Esophagus squamous epithelium (tissue), 5 donors: ENCODE data around the gene TIMM9. TPM values are rescaled to one million over a fixed set of nuclear protein-coding genes. Genes with fewer than 3 reads are reported as not detected.

Experiments
- DNase-seq: peaks from one replicate; lab custom pipeline; 2025; lab: John Stamatoyannopoulos, UW
- H3K27ac ChIP-seq, 4 donors: fragments of 200-600 bp; sonication (generic); one replicate each; pipeline ENCODE4 v1.5.1; 2016 to 2019; ENCODE audit warnings: mild to moderate bottlenecking in 1 of 4
- H3K27me3 ChIP-seq, 4 donors: fragments of 200-600 bp; sonication (generic); 1 replicate in 3 of 4; 2 replicates in 1 of 4; pipeline versions ENCODE4 v1.5.1 to v1.6.0; 2017 to 2021; ENCODE audit warnings: antibody characterized with exemption in 1 of 4
- H3K36me3 ChIP-seq, 3 donors: fragments of 200-600 bp; sonication (generic); one replicate each; pipeline ENCODE4 v1.5.1; 2016 to 2019
- H3K4me1 ChIP-seq, 3 donors: fragments of 200-600 bp; sonication (generic); one replicate each; pipeline ENCODE4 v1.5.1; 2017 to 2019
- H3K4me3 ChIP-seq, 4 donors: fragments of 200-600 bp; sonication (generic); 1 replicate in 3 of 4; 2 replicates in 1 of 4; pipeline ENCODE4 v1.5.1; 2016 to 2019; ENCODE audit warnings: mild to moderate bottlenecking in 2 of 4, moderate library complexity in 1 of 4
- H3K9me3 ChIP-seq, 3 donors: fragments of 200-600 bp; sonication (generic); one replicate each; pipeline ENCODE4 v1.5.1; 2016 to 2019
- POLR2A ChIP-seq, 4 donors: fragments of 450-650 bp; IDR thresholded peaks; one replicate each; pipeline ENCODE4 v1.6.1; 2017; ENCODE audit warnings: antibody characterized with exemption in 4 of 4, mild to moderate bottlenecking in 4 of 4, moderate library complexity in 3 of 4
- WGBS, 2 donors: methylation state at CpG; one replicate each; pipeline ENCODE4 v1.1.5; 2018; 5-methylcytosine and 5-hydroxymethylcytosine counted together
- intact Hi-C: fragments of 100-400 bp; cut with DNase I; formaldehyde crosslinking; loops from one replicate; pipeline ENCODE4 v1.15.0; 2022
- total RNA-seq, 4 donors: library from RNA; depleted of rRNA; stranded (reverse); fragments of >200 nt; gene quantifications; one replicate each; pipeline ENCODE4 v1.1.0, GENCODE V29; 2016
- TF ChIP-seq, protein P1 (sequence below), 6 experiments: fragments of 450-650 bp in 4 of 6; fragments of 200-600 bp in 2 of 6; sonication (generic) in 2 of 6; IDR thresholded peaks; one replicate each; pipeline ENCODE4 v1.5.1; 2016 to 2019; ENCODE audit warnings: antibody characterized with exemption in 6 of 6, mild to moderate bottlenecking in 4 of 6, moderate library complexity in 4 of 6
- donor health status: DM: yes; HTN: yes; CAD: no.

The TIMM9 gene
- total RNA-seq, result 10 to 100 TPM; 34.0 to 65.0 (median 59.0) TPM

DNA sequence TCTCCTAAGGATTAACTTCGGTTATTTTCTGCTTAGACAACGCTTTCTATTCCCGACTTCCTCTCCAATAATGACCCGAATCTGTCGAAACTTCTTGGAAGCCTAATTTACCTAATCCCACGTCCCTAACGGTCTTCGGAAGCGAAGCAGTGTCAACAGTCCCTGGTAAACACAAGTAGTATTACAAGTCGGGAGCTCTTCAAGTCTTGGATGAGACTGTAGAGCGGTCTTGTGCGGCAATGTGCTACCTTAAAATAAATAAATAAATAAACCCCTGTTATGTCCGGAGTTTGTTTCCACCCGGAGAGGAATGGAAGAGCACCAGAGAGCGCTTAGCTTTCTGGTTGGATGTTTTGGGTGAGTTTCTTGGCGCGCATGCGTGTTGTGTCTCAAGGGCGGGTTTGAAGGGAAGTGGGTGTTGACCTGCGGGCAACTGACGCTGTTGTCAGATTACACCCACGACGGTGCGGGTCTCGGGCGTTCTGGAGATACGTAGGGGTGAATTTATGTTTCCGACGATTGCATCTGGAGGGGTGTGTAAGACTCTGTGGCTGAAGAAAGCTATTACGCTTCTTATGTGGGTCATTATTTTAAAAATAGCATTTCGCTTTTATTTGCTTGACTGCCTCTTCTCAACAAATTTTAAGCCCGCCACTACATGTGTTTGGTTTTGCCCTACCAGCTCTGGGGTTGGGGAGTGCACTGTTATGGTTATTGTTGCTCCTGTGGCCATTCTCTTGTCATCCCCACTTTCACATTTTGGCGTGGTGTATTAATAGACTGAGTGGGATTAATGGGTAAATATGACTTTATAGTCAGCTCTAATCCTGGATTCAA is at the start of gene TIMM9, which contains the start of gene KIAA0586:
Gene TIMM9, minus strand, starts transcription at position 251 of the 837 bp plus-strand sequence. CDS start 15,586 bp downstream, outside the sequence.
Gene KIAA0586, plus strand, starts transcription at position 439 of the 837 bp plus-strand sequence. CDS start 546 bp downstream, outside the sequence.
- Histone ChIP-seq H3K27ac (peak within 1 kb of the TSS; percentile 88 to 97 (median 90)), H3K9me3 (no peaks in the 10 kb centered on the region), H3K4me3 (peak within 1 kb of the TSS; percentile 73 to 96 (median 90)), H3K27me3 (no peaks in the 10 kb centered on the region), H3K4me1 (peaks cover 3 to 40% (median 18%) of the 10 kb centered on the region in 3 donors), H3K36me3 (peaks cover 0 to 30% (median 6%) of the 10 kb centered on the region in 3 donors)
- 0% methylated on average over 33 of the region's 33 CpGs for WGBS, 2 donors
- peak; percentile 83 for DNase-seq
- TF ChIP-seq POLR2A (IDR thresholded peaks at IDR 0.05), result peak in 3 of 4 donors; percentile 75 to 85 (median 80)
- TF ChIP-seq, protein P1, sequence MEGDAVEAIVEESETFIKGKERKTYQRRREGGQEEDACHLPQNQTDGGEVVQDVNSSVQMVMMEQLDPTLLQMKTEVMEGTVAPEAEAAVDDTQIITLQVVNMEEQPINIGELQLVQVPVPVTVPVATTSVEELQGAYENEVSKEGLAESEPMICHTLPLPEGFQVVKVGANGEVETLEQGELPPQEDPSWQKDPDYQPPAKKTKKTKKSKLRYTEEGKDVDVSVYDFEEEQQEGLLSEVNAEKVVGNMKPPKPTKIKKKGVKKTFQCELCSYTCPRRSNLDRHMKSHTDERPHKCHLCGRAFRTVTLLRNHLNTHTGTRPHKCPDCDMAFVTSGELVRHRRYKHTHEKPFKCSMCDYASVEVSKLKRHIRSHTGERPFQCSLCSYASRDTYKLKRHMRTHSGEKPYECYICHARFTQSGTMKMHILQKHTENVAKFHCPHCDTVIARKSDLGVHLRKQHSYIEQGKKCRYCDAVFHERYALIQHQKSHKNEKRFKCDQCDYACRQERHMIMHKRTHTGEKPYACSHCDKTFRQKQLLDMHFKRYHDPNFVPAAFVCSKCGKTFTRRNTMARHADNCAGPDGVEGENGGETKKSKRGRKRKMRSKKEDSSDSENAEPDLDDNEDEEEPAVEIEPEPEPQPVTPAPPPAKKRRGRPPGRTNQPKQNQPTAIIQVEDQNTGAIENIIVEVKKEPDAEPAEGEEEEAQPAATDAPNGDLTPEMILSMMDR (IDR thresholded peaks at IDR 0.05), result peak in 2 of 6 experiments; percentile 15 to 25
- intact Hi-C loops, result no loop called here

GRCh38 chr14:58476320-58476719 is 49.0 kb upstream of the TIMM9 start:
- WGBS, 2 donors, result 93 to 100% methylated on average over 1 of the region's 1 CpG
- Histone ChIP-seq H3K4me3 (no peak overlapping the region), H3K4me1 (no peaks in the 10 kb centered on the region), H3K9me3 (no peaks in the 10 kb centered on the region), H3K27me3 (no peaks in the 10 kb centered on the region), H3K27ac (no peak overlapping the region), H3K36me3 (peaks cover 0 to 60% (median 0%) of the 10 kb centered on the region in 3 donors)
- TF ChIP-seq POLR2A (IDR thresholded peaks at IDR 0.05), result no peak
- TF ChIP-seq, protein P1 (IDR thresholded peaks at IDR 0.05), result no peak
- no peak for DNase-seq
- intact Hi-C loops, result no loop called here

GRCh38 chr14:58469309-58469708 is 42.0 kb upstream of the TIMM9 start:
- WGBS, 2 donors, result 85 to 95% methylated on average over 4 of the region's 5 CpGs
- no peaks in the 10 kb centered on the region for H3K4me1 ChIP-seq
- TF ChIP-seq, protein P1 (IDR thresholded peaks at IDR 0.05), result no peak
- TF ChIP-seq POLR2A (IDR thresholded peaks at IDR 0.05), result no peak
- H3K9me3 ChIP-seq, result no peaks in the 10 kb centered on the region
- no peaks in the 10 kb centered on the region for H3K27me3 ChIP-seq
- intact Hi-C loops, result no loop called here
- peaks cover 0 to 83% (median 5%) of the 10 kb centered on the region in 3 donors for H3K36me3 ChIP-seq
- H3K4me3 ChIP-seq, result no peak overlapping the region
- no peak overlapping the region for H3K27ac ChIP-seq
- DNase-seq, result no peak

DNA sequence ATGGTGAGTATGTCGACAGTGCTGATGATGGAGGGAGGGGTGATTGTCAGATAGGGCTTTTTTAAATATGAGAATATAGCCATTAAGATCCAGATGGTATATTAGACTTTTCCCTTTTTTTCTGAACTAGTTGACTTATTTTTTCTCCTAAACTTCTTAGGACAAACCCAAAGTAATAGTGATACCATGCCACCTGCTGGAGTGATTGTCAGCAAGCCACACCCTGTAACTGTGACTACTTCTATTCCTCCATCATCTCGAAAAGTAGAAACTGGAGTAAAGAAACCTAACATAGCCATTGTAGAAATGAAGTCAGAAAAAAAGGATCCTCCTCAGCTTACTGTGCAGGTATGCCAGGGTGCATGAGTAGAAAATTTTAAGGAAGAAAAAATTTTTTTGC is 40.2 kb upstream of the TIMM9 start:
- WGBS, 2 donors, result 88 to 93% methylated on average over 2 of the region's 2 CpGs
- H3K36me3 ChIP-seq, result peaks cover 0 to 92% (median 8%) of the 10 kb centered on the region in 3 donors
- no peak overlapping the region for H3K4me3 ChIP-seq
- H3K27me3 ChIP-seq, result no peaks in the 10 kb centered on the region
- TF ChIP-seq, protein P1 (IDR thresholded peaks at IDR 0.05), result no peak
- TF ChIP-seq POLR2A (IDR thresholded peaks at IDR 0.05), result no peak
- H3K9me3 ChIP-seq, result no peaks in the 10 kb centered on the region
- no peak for DNase-seq
- no peaks in the 10 kb centered on the region for H3K4me1 ChIP-seq
- intact Hi-C loops, result no loop called here
- no peak overlapping the region for H3K27ac ChIP-seq

- Histone ChIP-seq H3K9me3 (no peaks in the 10 kb centered on the region), H3K36me3 (peaks cover 0 to 94% (median 8%) of the 10 kb centered on the region in 3 donors), H3K27me3 (no peaks in the 10 kb centered on the region), H3K4me1 (no peaks in the 10 kb centered on the region), H3K27ac (no peak overlapping the region), H3K4me3 (no peak overlapping the region)
- no peak for TF ChIP-seq POLR2A (IDR thresholded peaks at IDR 0.05)
- TF ChIP-seq, protein P1 (IDR thresholded peaks at IDR 0.05), result no peak
- 90 to 94% methylated on average over 1 of the region's 1 CpG for WGBS, 2 donors
- DNase-seq, result no peak
- intact Hi-C loops, result no loop called here
Observed at GRCh38 chr14:58466459-58466858, 39.1 kb upstream of the TIMM9 start.
